Erythroblast (primary cell): ENCODE results near the gene HNRNPR.

Experiments
- GATA1 ChIP-seq: IDR thresholded peaks from 2 replicates; pipeline ENCODE4 v1.6.1; 2011; ENCODE audit warnings: low read depth, mild to moderate bottlenecking, control low read depth, low read length, moderate library complexity
- POLR2A ChIP-seq: IDR thresholded peaks from 2 replicates; pipeline ENCODE4 v1.6.1; 2011; ENCODE audit warnings: mild to moderate bottlenecking, low read length

DNA sequence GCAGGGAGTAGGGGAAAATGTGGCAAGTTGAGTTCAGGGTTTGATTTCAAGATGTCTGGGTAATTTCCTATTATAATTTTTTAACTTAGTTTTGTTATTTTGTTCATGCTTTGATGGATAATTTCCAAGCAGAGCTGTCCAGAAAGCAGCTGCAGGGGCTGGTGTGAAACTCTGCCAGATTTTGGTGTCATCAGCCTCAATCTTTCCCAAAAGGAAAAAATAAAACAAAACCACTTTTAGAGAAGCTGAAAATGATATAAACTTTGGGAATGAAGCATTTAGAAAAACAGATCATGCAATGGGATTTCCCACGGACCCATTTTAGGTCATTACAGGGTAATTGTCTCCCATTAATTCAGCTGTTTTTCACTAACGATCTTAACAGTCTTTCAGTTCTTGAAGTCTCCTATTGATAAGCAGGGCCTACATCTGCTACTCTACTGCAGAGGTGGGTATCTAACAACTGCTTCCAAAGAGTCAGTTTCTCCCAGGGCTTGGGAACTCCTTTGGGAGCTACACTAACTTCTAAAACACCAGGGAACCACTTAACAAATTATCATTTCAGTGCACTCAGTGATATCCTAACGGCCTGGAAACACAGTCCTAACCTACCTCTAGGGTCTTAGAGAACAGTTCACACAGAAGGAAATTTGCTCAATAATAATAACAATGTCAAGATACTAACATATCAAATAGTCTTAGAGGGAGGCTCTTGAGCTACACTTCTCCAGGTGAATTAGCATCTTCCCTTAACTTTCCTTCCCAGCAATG is 13.2 kb upstream of the HNRNPR start:
- no peak for TF ChIP-seq POLR2A
- TF ChIP-seq GATA1 = no peak
